H1 (cell line): ENCODE data around the gene OBSL1. TPM values are rescaled to one million over a fixed set of nuclear protein-coding genes. Genes with fewer than 3 reads are reported as not detected.
A peak's percentile ranks its signal among the peaks of the same experiment; 100 is the strongest.

Experiments used
- ATF3 ChIP-seq: IDR thresholded peaks from 2 replicates; pipeline ENCODE4 v1.6.1; 2011; ENCODE audit warnings: low read depth, mild to moderate bottlenecking, low read length; ENCODE audit not compliant: insufficient read depth
- BACH1 ChIP-seq: IDR thresholded peaks from 2 replicates; pipeline ENCODE4 v1.6.1; 2012; ENCODE audit warnings: low read length, improper control_type of control experiment
- BRCA1 ChIP-seq: IDR thresholded peaks from 2 replicates; pipeline ENCODE4 v1.6.1; 2012; ENCODE audit warnings: low read depth, low read length, improper control_type of control experiment
- CBX8 ChIP-seq: fragments of 300-800, 300-1000 bp; sonication (generic); IDR thresholded peaks from 2 replicates; pipeline ENCODE4 v1.7.1; 2016; ENCODE audit warnings: low read depth, low read length, borderline replicate concordance
- CHD2 ChIP-seq: IDR thresholded peaks from 2 replicates; pipeline ENCODE4 v1.6.1; 2012; ENCODE audit warnings: low read length, improper control_type of control experiment
- CREB1 ChIP-seq: IDR thresholded peaks from 2 replicates; pipeline ENCODE4 v1.6.1; 2012; ENCODE audit warnings: inconsistent platforms
- CTCF ChIP-seq, 3 experiments: IDR thresholded peaks; 1 replicate in 2 of 3; 2 replicates in 1 of 3; pipeline versions ENCODE4 v1.5.1 to v1.6.1; 2011; ENCODE audit warnings: low read length in 3 of 3, mild to moderate bottlenecking in 3 of 3, inconsistent platforms in 2 of 3, low read depth in 1 of 3, moderate library complexity in 1 of 3; ENCODE audit not compliant: insufficient read depth in 1 of 3; ENCODE audit errors: control extremely low read depth in 1 of 3
- GABPA ChIP-seq: IDR thresholded peaks from 2 replicates; pipeline ENCODE4 v1.6.1; 2011; ENCODE audit warnings: mild to moderate bottlenecking, low read length, moderate library complexity, borderline replicate concordance; ENCODE audit not compliant: insufficient read depth
- GTF2F1 ChIP-seq: IDR thresholded peaks from 2 replicates; pipeline ENCODE4 v1.6.1; 2012; ENCODE audit warnings: low read depth, low read length, improper control_type of control experiment, borderline replicate concordance
- HDAC6 ChIP-seq: IDR thresholded peaks from one replicate; pipeline ENCODE4 v1.7.1; 2012; ENCODE audit warnings: low read depth, mild to moderate bottlenecking, inconsistent platforms, low read length, moderate library complexity
- KDM5A ChIP-seq: fragments of 200-600 bp; IDR thresholded peaks from 2 replicates; pipeline ENCODE4 v1.7.1; 2012; ENCODE audit warnings: mild to moderate bottlenecking, low read length, inconsistent platforms, mixed read lengths
- NRF1 ChIP-seq: IDR thresholded peaks from 2 replicates; pipeline ENCODE4 v1.6.1; 2011; ENCODE audit warnings: mild to moderate bottlenecking, low read depth, low read length, improper control_type of control experiment
- POLR2AphosphoS5 ChIP-seq: IDR thresholded peaks from 2 replicates; pipeline ENCODE4 v1.6.1; 2011; ENCODE audit warnings: low read depth, low read length
- RAD21 ChIP-seq, 2 experiments: IDR thresholded peaks in 1 of 2; conservative IDR thresholded peaks in 1 of 2; 2 replicates each; pipeline ENCODE4 v1.6.1; 2011; ENCODE audit warnings: low read depth in 2 of 2, low read length in 2 of 2, improper control_type of control experiment in 1 of 2, inconsistent platforms in 1 of 2, mild to moderate bottlenecking in 1 of 2, moderate library complexity in 1 of 2
- RNF2 ChIP-seq: fragments of 200-900, 300-1000 bp; sonication (generic); IDR thresholded peaks from 2 replicates; pipeline ENCODE4 v1.7.1; 2016; ENCODE audit warnings: borderline replicate concordance, low read depth, mild to moderate bottlenecking, antibody characterized with exemption, low read length; ENCODE audit not compliant: poor library complexity, severe bottlenecking; ENCODE audit errors: missing control alignments
- SAP30 ChIP-seq: fragments of 300-600 bp; sonication (generic); IDR thresholded peaks from 2 replicates; pipeline ENCODE4 v1.7.1; 2012; ENCODE audit warnings: low read length, moderate library complexity, mild to moderate bottlenecking, inconsistent platforms; ENCODE audit not compliant: insufficient read depth, insufficient replicate concordance
- SIN3A ChIP-seq, 2 experiments: IDR thresholded peaks in 1 of 2; conservative IDR thresholded peaks in 1 of 2; 2 replicates each; pipeline ENCODE4 v1.6.1; 2011 to 2012; ENCODE audit warnings: low read length in 2 of 2, improper control_type of control experiment in 1 of 2, low read depth in 1 of 2, mild to moderate bottlenecking in 1 of 2
- SRF ChIP-seq: IDR thresholded peaks from 2 replicates; pipeline ENCODE4 v1.6.1; 2011; ENCODE audit warnings: mild to moderate bottlenecking, low read depth, low read length, moderate library complexity
- TAF7 ChIP-seq: optimal IDR thresholded peaks from 2 replicates; pipeline ENCODE3; 2011; ENCODE audit warnings: low read depth, mild to moderate bottlenecking, inconsistent platforms, low read length, moderate library complexity, borderline replicate concordance
- polyA plus RNA-seq, 7 experiments: library from polyadenylated mRNA; depleted of rRNA in 3 of 7; stranded (reverse) in 5 of 7; unstranded in 2 of 7; fragments of >200 nt in 5 of 7; fragments of 200-250 nt in 2 of 7; gene quantifications; 1 replicate in 5 of 7; 2 replicates in 1 of 7; 4 replicates in 1 of 7; pipeline versions ENCODE4 v1.2.1 to v1.2.3, GENCODE V29; 2011 to 2013; ENCODE audit warnings: missing spikeins in 2 of 7, mixed read lengths in 2 of 7
- total RNA-seq: library from RNA; stranded (reverse); fragmentation: NEBNext Ultra II Directional; extraction: Animal tissue kit (Norgen Biotek cat#: 25700); gene quantifications from 2 replicates; pipeline ENCODE4 v1.2.1, GENCODE V29; 2021

The OBSL1 gene
- total and polyA plus RNA-seq, 2 of the 8 experiments (the other 6 are each of a cell fraction or from before 2014, with no cell fraction given), result 116 to 127 TPM

- no peak for TF ChIP-seq CTCF (IDR thresholded peaks at IDR 0.05; ENCODE audit: control extremely low read depth in 1 of 3, insufficient read depth in 1 of 3, low read depth in 1 of 3, low read length in 3 of 3)
- no peak for TF ChIP-seq SAP30
- TF ChIP-seq CREB1, result peak; percentile 99
- TF ChIP-seq CHD2, result peak; percentile 57
- TF ChIP-seq POLR2AphosphoS5, result no peak
- TF ChIP-seq RAD21 (IDR thresholded peaks at IDR 0.05 in 1 of 2, conservative IDR thresholded peaks at IDR 0.05 in 1 of 2; ENCODE audit: low read depth in 2 of 2, low read length in 2 of 2), result no peak; a peak in 1 of 4 replicates
- no peak for TF ChIP-seq CBX8
- no peak for TF ChIP-seq KDM5A
- 0 out of 2 replicates have a peak, but pooled peaks have one; percentile 3 for TF ChIP-seq SRF
- peak; percentile 36 for TF ChIP-seq NRF1
- no peak for TF ChIP-seq ATF3
- no peak for TF ChIP-seq RNF2
- TF ChIP-seq SIN3A (conservative IDR thresholded peaks at IDR 0.05 in 1 of 2, IDR thresholded peaks at IDR 0.05 in 1 of 2; ENCODE audit: low read depth in 1 of 2, low read length in 2 of 2), result peak in 1 of 2 experiments; percentile 95; a peak in 2 of 4 replicates
- TF ChIP-seq GTF2F1, result no peak
- no peak for TF ChIP-seq HDAC6
- peak; percentile 44 for TF ChIP-seq TAF7
- peak; percentile 88 for TF ChIP-seq GABPA
- TF ChIP-seq BACH1, result no peak
- peak; percentile 52; the same call in 1 of the 2 replicates for TF ChIP-seq BRCA1
Measured at GRCh38 chr2:219543596-219544358, 27.6 kb downstream of the OBSL1 start, which contains the start of the genes CHPF and TMEM198 (continued).
